Chondrocyte (in vitro differentiated cells): ENCODE data around the gene TBC1D16. TPM values are rescaled to one million over a fixed set of nuclear protein-coding genes. Genes with fewer than 3 reads are reported as not detected.

ENCODE experiments used
- DNase-seq: peaks from one replicate; pipeline ENCODE4 v3.0.0; 2021; ENCODE audit warnings: mixed read lengths, low spot score
- H3K27ac Mint-ChIP-seq: one replicate; pipeline ENCODE4 v1.8.0; 2021; ENCODE audit warnings: mild to moderate bottlenecking, moderate library complexity, mixed read lengths; ENCODE audit not compliant: unreplicated experiment
- H3K27me3 Mint-ChIP-seq: 2 replicates; pipeline ENCODE4 v1.8.0; 2021; ENCODE audit warnings: low read depth, mixed read lengths
- H3K36me3 Mint-ChIP-seq: 2 replicates; pipeline ENCODE4 v1.8.0; 2021; ENCODE audit warnings: low read depth, mixed read lengths
- H3K4me1 Mint-ChIP-seq: 2 replicates; pipeline ENCODE4 v1.8.0; 2021; ENCODE audit warnings: low read depth, mild to moderate bottlenecking, mixed read lengths
- H3K4me3 Mint-ChIP-seq: one replicate; pipeline ENCODE4 v1.8.0; 2021; ENCODE audit warnings: mild to moderate bottlenecking, moderate library complexity, mixed read lengths; ENCODE audit not compliant: unreplicated experiment
- H3K9me3 Mint-ChIP-seq: 2 replicates; pipeline ENCODE4 v1.8.0; 2021; ENCODE audit warnings: low read depth, mixed read lengths
- total RNA-seq: library from RNA; stranded (reverse); gene quantifications from 3 replicates; pipeline ENCODE4 v1.2.1, GENCODE V29; 2021
- TF ChIP-seq, protein P1 (sequence below): fragments of 200-600 bp; sonication (generic); IDR thresholded peaks from 2 replicates; pipeline ENCODE4 v1.5.0; 2021; ENCODE audit warnings: antibody characterized with exemption, mild to moderate bottlenecking, moderate library complexity

The TBC1D16 gene
- total RNA-seq, 1 donor from 2014 or later, result 51.4 TPM

DNA sequence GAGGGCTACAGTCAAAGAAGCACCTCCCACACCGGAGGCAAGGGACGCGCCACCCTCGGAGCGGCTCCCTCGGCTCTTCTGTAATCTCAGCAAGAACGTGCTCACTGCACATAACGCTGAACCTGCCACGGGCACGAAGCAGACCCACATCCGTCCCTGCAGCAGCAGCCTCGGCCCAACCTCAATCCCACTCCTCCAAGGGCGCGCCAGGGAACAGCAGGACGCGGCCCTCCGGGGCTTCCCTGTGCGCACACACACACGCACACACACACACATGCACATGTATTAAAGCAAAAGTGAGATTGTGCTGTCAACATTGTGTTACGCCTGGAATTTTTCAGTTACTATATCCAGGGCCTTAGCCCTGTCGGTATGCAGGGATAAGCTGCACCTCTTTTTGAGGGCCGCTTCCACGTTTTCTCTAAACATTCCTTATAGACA, 54.0 kb downstream of the TBC1D16 start:
- DNase-seq, result peak; percentile 68
- H3K4me3 Mint-ChIP-seq, result no peak overlapping the region
- TF ChIP-seq, protein P1, sequence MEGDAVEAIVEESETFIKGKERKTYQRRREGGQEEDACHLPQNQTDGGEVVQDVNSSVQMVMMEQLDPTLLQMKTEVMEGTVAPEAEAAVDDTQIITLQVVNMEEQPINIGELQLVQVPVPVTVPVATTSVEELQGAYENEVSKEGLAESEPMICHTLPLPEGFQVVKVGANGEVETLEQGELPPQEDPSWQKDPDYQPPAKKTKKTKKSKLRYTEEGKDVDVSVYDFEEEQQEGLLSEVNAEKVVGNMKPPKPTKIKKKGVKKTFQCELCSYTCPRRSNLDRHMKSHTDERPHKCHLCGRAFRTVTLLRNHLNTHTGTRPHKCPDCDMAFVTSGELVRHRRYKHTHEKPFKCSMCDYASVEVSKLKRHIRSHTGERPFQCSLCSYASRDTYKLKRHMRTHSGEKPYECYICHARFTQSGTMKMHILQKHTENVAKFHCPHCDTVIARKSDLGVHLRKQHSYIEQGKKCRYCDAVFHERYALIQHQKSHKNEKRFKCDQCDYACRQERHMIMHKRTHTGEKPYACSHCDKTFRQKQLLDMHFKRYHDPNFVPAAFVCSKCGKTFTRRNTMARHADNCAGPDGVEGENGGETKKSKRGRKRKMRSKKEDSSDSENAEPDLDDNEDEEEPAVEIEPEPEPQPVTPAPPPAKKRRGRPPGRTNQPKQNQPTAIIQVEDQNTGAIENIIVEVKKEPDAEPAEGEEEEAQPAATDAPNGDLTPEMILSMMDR, result no peak
- H3K27ac Mint-ChIP-seq, result no peak overlapping the region
- no peaks in the 10 kb centered on the region for H3K9me3 Mint-ChIP-seq
- no peaks in the 10 kb centered on the region for H3K27me3 Mint-ChIP-seq
- peaks cover 19% of the 10 kb centered on the region for H3K4me1 Mint-ChIP-seq
- no peaks in the 10 kb centered on the region for H3K36me3 Mint-ChIP-seq

GRCh38 chr17:79981090-79981489, 54.6 kb downstream of the TBC1D16 start:
- TF ChIP-seq, protein P1, result no peak
- Mint-ChIP-seq H3K27me3 (no peaks in the 10 kb centered on the region), H3K27ac (no peak overlapping the region), H3K9me3 (no peaks in the 10 kb centered on the region), H3K4me1 (peaks cover 14% of the 10 kb centered on the region), H3K36me3 (no peaks in the 10 kb centered on the region), H3K4me3 (no peak overlapping the region)
- peak; percentile 43 for DNase-seq

- H3K27ac Mint-ChIP-seq, result no peak overlapping the region
- no peaks in the 10 kb centered on the region for H3K9me3 Mint-ChIP-seq
- H3K36me3 Mint-ChIP-seq, result no peaks in the 10 kb centered on the region
- DNase-seq, result peak; percentile 66
- H3K4me3 Mint-ChIP-seq, result no peak overlapping the region
- TF ChIP-seq, protein P1, result no peak
- H3K4me1 Mint-ChIP-seq, result peaks cover 8% of the 10 kb centered on the region
- no peaks in the 10 kb centered on the region for H3K27me3 Mint-ChIP-seq
Measured at GRCh38 chr17:79980246-79981043, 55.2 kb downstream of the TBC1D16 start.

GRCh38 chr17:79979816-79980215, 55.9 kb downstream of the TBC1D16 start:
- Mint-ChIP-seq H3K36me3 (no peaks in the 10 kb centered on the region), H3K27me3 (no peaks in the 10 kb centered on the region), H3K4me3 (no peak overlapping the region), H3K9me3 (no peaks in the 10 kb centered on the region), H3K4me1 (peaks cover 13% of the 10 kb centered on the region), H3K27ac (no peak overlapping the region)
- DNase-seq, result peak; percentile 85
- TF ChIP-seq, protein P1, result no peak

DNA sequence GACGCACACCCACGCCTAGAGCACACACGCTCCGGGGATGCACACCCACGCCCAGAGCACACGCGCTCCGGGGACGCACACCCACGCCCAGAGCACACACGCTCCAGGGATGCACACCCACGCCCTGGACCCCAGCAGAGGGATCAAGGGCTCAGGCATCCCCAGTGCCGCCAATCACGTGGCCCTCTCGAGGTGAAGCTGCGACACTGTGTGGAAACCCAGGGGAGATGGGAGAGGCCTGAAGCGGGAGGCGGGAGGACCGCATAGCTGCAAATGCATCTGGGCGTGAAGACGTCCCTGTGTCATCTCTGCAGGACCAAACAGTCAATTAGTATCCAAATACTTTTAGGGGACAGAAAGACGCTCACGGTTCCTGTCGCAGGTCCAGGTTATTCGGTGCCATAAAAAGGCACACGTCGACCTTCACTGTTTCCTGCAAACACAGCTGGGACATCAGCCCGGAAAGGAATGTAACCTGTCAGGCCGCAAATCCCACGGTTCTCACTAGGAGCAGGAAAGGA, 56.4 kb downstream of the TBC1D16 start:
- peaks cover 17% of the 10 kb centered on the region for H3K4me1 Mint-ChIP-seq
- no peaks in the 10 kb centered on the region for H3K36me3 Mint-ChIP-seq
- H3K27ac Mint-ChIP-seq, result no peak overlapping the region
- no peaks in the 10 kb centered on the region for H3K9me3 Mint-ChIP-seq
- DNase-seq, result peak; percentile 86
- no peak overlapping the region for H3K4me3 Mint-ChIP-seq
- no peaks in the 10 kb centered on the region for H3K27me3 Mint-ChIP-seq
- TF ChIP-seq, protein P1, result no peak
